Measurements from ENCODE around the gene ROPN1L. TPM values are rescaled to one million over a fixed set of nuclear protein-coding genes. Genes with fewer than 3 reads are reported as not detected.

The ROPN1L gene
- total RNA-seq, 1 experiment from 2014 or later = not detected

- DNase-seq (ENCODE audit: low read depth) = no peak
Observed at GRCh38 chr5:10427978-10428377, 13.7 kb upstream of the ROPN1L start.

GRCh38 chr5:10431415-10431814, 10.3 kb upstream of the ROPN1L start:
- DNase-seq (ENCODE audit: low read depth) = no peak

GRCh38 chr5:10432059-10433008, 9.3 kb upstream of the ROPN1L start:
- DNase-seq (ENCODE audit: low read depth) = no peak

- DNase-seq (ENCODE audit: low read depth) = peak; percentile 48
Observed at GRCh38 chr5:10434392-10434791, 7.3 kb upstream of the ROPN1L start.

- no peak for DNase-seq (ENCODE audit: low read depth)
Observed at GRCh38 chr5:10438301-10438700, 3.4 kb upstream of the ROPN1L start.

- no peak for DNase-seq (ENCODE audit: low read depth)
Observed at GRCh38 chr5:10439692-10440091, 2.0 kb upstream of the ROPN1L start.

- DNase-seq (ENCODE audit: low read depth) = no peak
Observed at GRCh38 chr5:10440367-10440990, 1.2 kb upstream of the ROPN1L start.

- DNase-seq (ENCODE audit: low read depth) = no peak
Observed at GRCh38 chr5:10441992-10442435, 335 bp downstream of the ROPN1L start.

- DNase-seq (ENCODE audit: low read depth) = no peak
Observed at GRCh38 chr5:10442576-10442975, 897 bp downstream of the ROPN1L start.

GRCh38 chr5:10445352-10445751, 3.7 kb downstream of the ROPN1L start:
- no peak for DNase-seq (ENCODE audit: low read depth)

GRCh38 chr5:10446490-10446889, 4.8 kb downstream of the ROPN1L start:
- DNase-seq (ENCODE audit: low read depth) = no peak

GRCh38 chr5:10447041-10447440, 5.4 kb downstream of the ROPN1L start:
- no peak for DNase-seq (ENCODE audit: low read depth)

- DNase-seq (ENCODE audit: low read depth) = no peak
Observed at GRCh38 chr5:10448754-10449360, 7.2 kb downstream of the ROPN1L start.

- DNase-seq (ENCODE audit: low read depth) = no peak
Observed at GRCh38 chr5:10451137-10451824, 9.6 kb downstream of the ROPN1L start.

- DNase-seq (ENCODE audit: low read depth) = peak; percentile 80
Observed at GRCh38 chr5:10452768-10453331, 11.2 kb downstream of the ROPN1L start.

GRCh38 chr5:10453545-10453944, 11.9 kb downstream of the ROPN1L start:
- DNase-seq (ENCODE audit: low read depth) = peak; percentile 70

GRCh38 chr5:10454591-10455276, 13.1 kb downstream of the ROPN1L start:
- DNase-seq (ENCODE audit: low read depth) = peak; percentile 75

GRCh38 chr5:10455277-10455670, 13.6 kb downstream of the ROPN1L start:
- no peak for DNase-seq (ENCODE audit: low read depth)

- peak; percentile 48 for DNase-seq (ENCODE audit: low read depth)
Observed at GRCh38 chr5:10456583-10457420, 15.1 kb downstream of the ROPN1L start.

Data from HT1080 (cell line).